Astrocyte (in vitro differentiated cells and primary cell): ENCODE results near the gene CEP63.

Source experiments
- CTCF ChIP-seq: IDR thresholded peaks from 2 replicates; pipeline ENCODE4 v1.5.1; 2011; ENCODE audit warnings: low read depth, mild to moderate bottlenecking, inconsistent platforms, low read length, moderate library complexity; ENCODE audit not compliant: insufficient read depth
- EZH2 ChIP-seq: IDR thresholded peaks from 2 replicates; pipeline ENCODE4 v1.6.1; 2012; ENCODE audit warnings: mild to moderate bottlenecking, low read length, inconsistent platforms; ENCODE audit not compliant: insufficient read depth

DNA sequence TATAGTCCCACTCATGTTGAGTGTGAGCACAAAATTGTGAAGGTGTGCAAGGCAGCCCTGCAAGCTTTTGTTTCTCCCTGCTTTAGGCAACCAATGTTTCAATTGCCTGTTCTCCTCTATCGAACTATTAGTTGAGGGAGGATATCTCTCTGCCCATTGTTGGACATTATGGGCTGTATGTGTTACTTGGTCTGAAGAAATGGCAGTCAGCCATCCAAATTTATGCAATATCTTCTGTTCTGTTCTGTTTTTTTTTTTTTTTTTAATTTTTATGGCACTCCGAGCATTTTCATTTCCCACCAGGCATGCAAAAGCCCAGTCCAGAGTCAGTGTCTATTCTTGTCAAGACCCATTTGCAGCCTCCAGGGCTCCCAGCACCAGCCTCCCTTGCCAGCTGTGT lies 44.0 kb upstream of the CEP63 start:
- no peak for TF ChIP-seq CTCF
- no peak for TF ChIP-seq EZH2
